Progenitor cell of endocrine pancreas (in vitro differentiated cells): Measurements from ENCODE around the gene PPP1R14D. TPM values are rescaled to one million over a fixed set of nuclear protein-coding genes. Genes with fewer than 3 reads are reported as not detected.

ENCODE experiments used
- DNase-seq: peaks from one replicate; pipeline ENCODE4 v3.0.0; 2021; ENCODE audit warnings: low spot score; ENCODE audit not compliant: unreplicated experiment
- H3K27ac Mint-ChIP-seq: 2 replicates; pipeline ENCODE4 v1.8.0; 2021; ENCODE audit warnings: mild to moderate bottlenecking, moderate library complexity, mixed read lengths
- H3K27me3 Mint-ChIP-seq: 2 replicates; pipeline ENCODE4 v1.8.0; 2021; ENCODE audit warnings: mixed read lengths
- H3K36me3 Mint-ChIP-seq: 2 replicates; pipeline ENCODE4 v1.8.0; 2022; ENCODE audit warnings: mixed read lengths; ENCODE audit not compliant: insufficient read depth
- H3K4me1 Mint-ChIP-seq: 2 replicates; pipeline ENCODE4 v1.8.0; 2021; ENCODE audit warnings: low read depth, mixed read lengths
- H3K4me3 Mint-ChIP-seq: 2 replicates; pipeline ENCODE4 v1.8.0; 2021; ENCODE audit warnings: low read depth, mild to moderate bottlenecking, moderate library complexity, mixed read lengths
- H3K9me3 Mint-ChIP-seq: 2 replicates; pipeline ENCODE4 v1.8.0; 2021; ENCODE audit warnings: low read depth, mixed read lengths
- total RNA-seq: library from RNA; stranded (reverse); gene quantifications from 2 replicates; pipeline ENCODE4 v1.2.1, GENCODE V29; 2021
- TF ChIP-seq, protein P1 (sequence below): fragments of 200-600 bp; sonication (generic); IDR thresholded peaks from one replicate; pipeline ENCODE4 v1.5.0; 2021; ENCODE audit warnings: antibody characterized with exemption, mild to moderate bottlenecking; ENCODE audit not compliant: unreplicated experiment

Gene PPP1R14D
- total RNA-seq, 1 donor from 2014 or later = 0.81 TPM

DNA sequence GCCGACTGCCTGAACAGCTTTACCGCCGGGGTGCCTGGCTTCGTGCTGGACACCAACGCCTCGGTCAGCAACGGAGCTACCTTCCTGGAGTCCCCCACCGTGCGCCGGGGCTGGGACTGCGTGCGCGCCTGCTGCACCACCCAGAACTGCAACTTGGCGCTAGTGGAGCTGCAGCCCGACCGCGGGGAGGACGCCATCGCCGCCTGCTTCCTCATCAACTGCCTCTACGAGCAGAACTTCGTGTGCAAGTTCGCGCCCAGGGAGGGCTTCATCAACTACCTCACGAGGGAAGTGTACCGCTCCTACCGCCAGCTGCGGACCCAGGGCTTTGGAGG is 16.2 kb upstream of the PPP1R14D start:
- Mint-ChIP-seq H3K36me3 (peaks cover 8% of the 10 kb centered on the region), H3K27me3 (no peaks in the 10 kb centered on the region), H3K9me3 (no peaks in the 10 kb centered on the region), H3K27ac (peak overlapping the region; percentile 99), H3K4me1 (peaks cover 37% of the 10 kb centered on the region), H3K4me3 (peak overlapping the region; percentile 96)
- TF ChIP-seq, protein P1, sequence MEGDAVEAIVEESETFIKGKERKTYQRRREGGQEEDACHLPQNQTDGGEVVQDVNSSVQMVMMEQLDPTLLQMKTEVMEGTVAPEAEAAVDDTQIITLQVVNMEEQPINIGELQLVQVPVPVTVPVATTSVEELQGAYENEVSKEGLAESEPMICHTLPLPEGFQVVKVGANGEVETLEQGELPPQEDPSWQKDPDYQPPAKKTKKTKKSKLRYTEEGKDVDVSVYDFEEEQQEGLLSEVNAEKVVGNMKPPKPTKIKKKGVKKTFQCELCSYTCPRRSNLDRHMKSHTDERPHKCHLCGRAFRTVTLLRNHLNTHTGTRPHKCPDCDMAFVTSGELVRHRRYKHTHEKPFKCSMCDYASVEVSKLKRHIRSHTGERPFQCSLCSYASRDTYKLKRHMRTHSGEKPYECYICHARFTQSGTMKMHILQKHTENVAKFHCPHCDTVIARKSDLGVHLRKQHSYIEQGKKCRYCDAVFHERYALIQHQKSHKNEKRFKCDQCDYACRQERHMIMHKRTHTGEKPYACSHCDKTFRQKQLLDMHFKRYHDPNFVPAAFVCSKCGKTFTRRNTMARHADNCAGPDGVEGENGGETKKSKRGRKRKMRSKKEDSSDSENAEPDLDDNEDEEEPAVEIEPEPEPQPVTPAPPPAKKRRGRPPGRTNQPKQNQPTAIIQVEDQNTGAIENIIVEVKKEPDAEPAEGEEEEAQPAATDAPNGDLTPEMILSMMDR = no peak
- peak; percentile 38 for DNase-seq

DNA sequence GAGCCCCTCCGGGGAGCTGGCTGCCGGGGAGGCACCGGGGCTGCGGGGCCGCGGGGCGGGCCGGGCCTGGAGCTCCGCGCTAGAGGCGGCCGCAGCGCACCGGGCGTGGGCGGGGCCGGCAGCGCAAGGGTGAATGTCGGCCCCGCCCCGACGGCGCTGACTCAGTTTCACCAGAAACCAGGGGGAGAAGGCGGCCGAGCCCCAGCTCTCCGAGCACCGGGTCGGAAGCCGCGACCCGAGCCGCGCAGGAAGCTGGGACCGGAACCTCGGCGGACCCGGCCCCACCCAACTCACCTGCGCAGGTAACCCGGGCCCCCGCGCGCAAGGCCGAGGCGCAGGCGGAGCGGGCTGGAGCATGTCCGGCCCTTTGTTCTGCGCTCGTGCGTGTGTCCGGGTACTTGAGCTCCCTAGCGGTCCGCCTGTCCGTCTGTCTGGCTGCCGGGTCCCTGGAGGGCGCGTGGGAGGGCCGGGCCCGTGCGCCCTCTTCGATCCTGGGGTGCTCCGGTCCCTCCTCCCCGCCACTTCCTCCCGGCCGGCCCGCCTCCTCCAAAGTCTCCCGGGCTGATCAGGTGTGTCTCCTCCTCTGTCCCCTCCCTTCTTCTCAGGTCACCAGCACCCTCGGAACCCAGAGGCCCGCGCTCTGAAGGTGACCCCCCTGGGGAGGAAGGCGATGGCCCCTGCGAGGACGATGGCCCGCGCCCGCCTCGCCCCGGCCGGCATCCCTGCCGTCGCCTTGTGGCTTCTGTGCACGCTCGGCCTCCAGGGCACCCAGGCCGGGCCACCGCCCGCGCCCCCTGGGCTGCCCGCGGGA is 15.6 kb upstream of the PPP1R14D start, which contains the start of gene SPINT1:
Gene SPINT1 (plus strand): TSS at position 164 of the 811 bp plus-strand sequence. CDS start 507 bp downstream, at position 671.
- peaks cover 10% of the 10 kb centered on the region for H3K36me3 Mint-ChIP-seq
- H3K4me3 Mint-ChIP-seq = peak within 1 kb of the TSS; percentile 96
- H3K27me3 Mint-ChIP-seq = no peaks in the 10 kb centered on the region
- TF ChIP-seq, protein P1 = no peak
- H3K9me3 Mint-ChIP-seq = no peaks in the 10 kb centered on the region
- DNase-seq = peak; percentile 44
- peaks cover 37% of the 10 kb centered on the region for H3K4me1 Mint-ChIP-seq
- H3K27ac Mint-ChIP-seq = peak within 1 kb of the TSS; percentile 99

- Mint-ChIP-seq H3K36me3 (peaks cover 9% of the 10 kb centered on the region), H3K4me3 (peak overlapping the region; percentile 84), H3K4me1 (peaks cover 36% of the 10 kb centered on the region), H3K27me3 (no peaks in the 10 kb centered on the region), H3K9me3 (no peaks in the 10 kb centered on the region), H3K27ac (peak overlapping the region; percentile 98)
- TF ChIP-seq, protein P1 = peak; percentile 6
- DNase-seq = no peak
These were observed 14.9 kb upstream of the PPP1R14D start for GRCh38 chr15:40843261-40843884.

GRCh38 chr15:40841741-40842140 is 13.2 kb upstream of the PPP1R14D start:
- Mint-ChIP-seq H3K9me3 (no peaks in the 10 kb centered on the region), H3K4me3 (no peak overlapping the region), H3K36me3 (peaks cover 5% of the 10 kb centered on the region), H3K27ac (no peak overlapping the region), H3K4me1 (peaks cover 20% of the 10 kb centered on the region), H3K27me3 (no peaks in the 10 kb centered on the region)
- DNase-seq = no peak
- TF ChIP-seq, protein P1 = no peak

GRCh38 chr15:40838756-40839155 is 10.2 kb upstream of the PPP1R14D start:
- no peaks in the 10 kb centered on the region for H3K27me3 Mint-ChIP-seq
- peaks cover 2% of the 10 kb centered on the region for H3K4me1 Mint-ChIP-seq
- TF ChIP-seq, protein P1 = no peak
- no peak for DNase-seq
- H3K4me3 Mint-ChIP-seq = no peak overlapping the region
- no peak overlapping the region for H3K27ac Mint-ChIP-seq
- peaks cover 6% of the 10 kb centered on the region for H3K36me3 Mint-ChIP-seq
- no peaks in the 10 kb centered on the region for H3K9me3 Mint-ChIP-seq
